ENCODE data around the gene SAMD9. TPM values are rescaled to one million over a fixed set of nuclear protein-coding genes. Genes with fewer than 3 reads are reported as not detected.
A peak's percentile ranks its signal among the peaks of the same experiment; 100 is the strongest.

SAMD9 gene
- not detected in 2 replicates for total RNA-seq (ENCODE audit: low replicate concordance)

DNA sequence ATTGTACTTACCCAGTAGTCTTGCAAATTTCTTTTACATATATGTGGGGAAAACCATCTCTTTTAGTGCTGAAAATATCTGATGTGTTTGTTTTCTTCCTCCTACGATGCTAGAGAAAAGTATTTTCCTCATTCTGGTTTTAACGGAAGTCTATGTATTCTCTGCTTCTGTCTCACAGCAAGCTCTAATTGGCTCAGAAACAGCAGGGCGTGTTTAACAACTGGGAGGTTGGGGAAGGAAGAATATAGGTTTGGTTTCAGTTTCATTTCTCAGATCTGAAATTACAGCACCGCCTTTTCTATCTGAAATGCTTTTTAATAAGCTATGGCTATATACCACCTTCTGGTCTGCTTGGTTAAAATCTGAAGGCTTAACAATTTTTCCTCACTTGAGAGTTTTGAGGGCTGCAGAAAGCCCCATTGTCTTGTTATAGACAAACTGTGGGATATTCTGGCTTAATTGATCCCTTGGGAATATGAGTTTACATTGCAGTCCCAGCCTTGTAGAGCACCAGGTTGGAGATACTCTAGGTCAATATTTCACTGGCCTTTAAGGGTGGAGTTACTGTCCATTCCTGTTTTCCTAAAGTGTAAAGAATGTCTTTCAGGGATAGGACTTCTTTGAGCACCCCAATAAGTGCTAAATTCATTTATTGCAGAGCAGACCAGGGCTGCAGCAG, at the start of gene SAMD9:
Gene SAMD9 (minus strand): TSS at position 128 of the 679 bp plus-strand sequence. CDS start 11,882 bp downstream, outside the sequence.
- peaks cover 5% of the 10 kb centered on the region for H3K9me3 Mint-ChIP-seq
- no peaks in the 10 kb centered on the region for H3K36me3 Mint-ChIP-seq
- peaks cover 4% of the 10 kb centered on the region for H3K27me3 Mint-ChIP-seq (ENCODE audit: insufficient read depth, low read depth)
- no peak for DNase-seq (ENCODE audit: low spot score)
- Histone ChIP-seq H3K27ac (no peak within 1 kb of the TSS), H2AFZ (replicated peaks) (peak within 1 kb of the TSS; percentile 30), H3K9me3 (ENCODE audit: low read depth) (no peaks in the 10 kb centered on the region), H3F3A (ENCODE audit: low read depth) (no peaks in the 10 kb centered on the region), H4K20me1 (ENCODE audit: low read depth) (no peaks in the 10 kb centered on the region), H3K4me2 (no peak within 1 kb of the TSS), H3K9ac (no peak within 1 kb of the TSS), H3K79me2 (ENCODE audit: low read depth) (no peaks in the 10 kb centered on the region), H3K27me3 (no peaks in the 10 kb centered on the region), H3K36me3 (no peaks in the 10 kb centered on the region), H3K4me1 (no peaks in the 10 kb centered on the region), H3K4me3 (no peak within 1 kb of the TSS)
- no peak for TF ChIP-seq EZH2 (IDR thresholded peaks at IDR 0.05)
- no peak for TF ChIP-seq EZH2phosphoT487 (IDR thresholded peaks at IDR 0.05)
- TF ChIP-seq, protein P1, sequence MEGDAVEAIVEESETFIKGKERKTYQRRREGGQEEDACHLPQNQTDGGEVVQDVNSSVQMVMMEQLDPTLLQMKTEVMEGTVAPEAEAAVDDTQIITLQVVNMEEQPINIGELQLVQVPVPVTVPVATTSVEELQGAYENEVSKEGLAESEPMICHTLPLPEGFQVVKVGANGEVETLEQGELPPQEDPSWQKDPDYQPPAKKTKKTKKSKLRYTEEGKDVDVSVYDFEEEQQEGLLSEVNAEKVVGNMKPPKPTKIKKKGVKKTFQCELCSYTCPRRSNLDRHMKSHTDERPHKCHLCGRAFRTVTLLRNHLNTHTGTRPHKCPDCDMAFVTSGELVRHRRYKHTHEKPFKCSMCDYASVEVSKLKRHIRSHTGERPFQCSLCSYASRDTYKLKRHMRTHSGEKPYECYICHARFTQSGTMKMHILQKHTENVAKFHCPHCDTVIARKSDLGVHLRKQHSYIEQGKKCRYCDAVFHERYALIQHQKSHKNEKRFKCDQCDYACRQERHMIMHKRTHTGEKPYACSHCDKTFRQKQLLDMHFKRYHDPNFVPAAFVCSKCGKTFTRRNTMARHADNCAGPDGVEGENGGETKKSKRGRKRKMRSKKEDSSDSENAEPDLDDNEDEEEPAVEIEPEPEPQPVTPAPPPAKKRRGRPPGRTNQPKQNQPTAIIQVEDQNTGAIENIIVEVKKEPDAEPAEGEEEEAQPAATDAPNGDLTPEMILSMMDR (IDR thresholded peaks at IDR 0.05): no peak
- no peak within 1 kb of the TSS for H3K27ac Mint-ChIP-seq
- H3K4me3 Mint-ChIP-seq: no peak within 1 kb of the TSS
- H3K4me1 Mint-ChIP-seq: peaks cover 3% of the 10 kb centered on the region

DNA sequence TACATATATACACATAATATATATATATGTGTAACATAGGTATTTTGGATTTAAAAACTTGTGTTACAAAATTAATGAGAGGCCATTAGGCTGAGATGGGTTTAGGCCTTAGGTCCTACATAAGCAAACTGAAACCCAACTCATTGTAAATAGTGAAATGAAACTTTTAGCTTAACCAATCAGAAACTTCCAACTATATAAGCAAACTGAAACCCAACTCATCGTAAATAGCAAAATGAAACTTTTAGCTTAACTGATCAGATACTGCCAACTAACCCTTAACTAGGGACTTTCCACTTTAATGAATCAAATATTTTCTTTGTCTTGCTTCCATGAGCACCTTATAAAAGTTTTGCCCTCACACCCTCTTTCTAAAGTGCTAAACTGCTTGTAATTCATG, 47.7 kb upstream of the SAMD9 start:
- Mint-ChIP-seq H3K4me1 (no peaks in the 10 kb centered on the region), H3K4me3 (no peak overlapping the region), H3K27me3 (ENCODE audit: insufficient read depth, low read depth) (no peaks in the 10 kb centered on the region), H3K36me3 (no peaks in the 10 kb centered on the region), H3K27ac (no peak overlapping the region), H3K9me3 (no peaks in the 10 kb centered on the region)
- H3K9me3 ChIP-seq (ENCODE audit: low read depth): no peaks in the 10 kb centered on the region
- H3K79me2 ChIP-seq (ENCODE audit: low read depth): no peaks in the 10 kb centered on the region
- H3K27ac ChIP-seq: no peak overlapping the region
- no peak overlapping the region for H2AFZ ChIP-seq (replicated peaks)
- no peaks in the 10 kb centered on the region for H4K20me1 ChIP-seq (ENCODE audit: low read depth)
- H3K27me3 ChIP-seq: peaks cover 4% of the 10 kb centered on the region
- H3F3A ChIP-seq (ENCODE audit: low read depth): no peaks in the 10 kb centered on the region
- no peaks in the 10 kb centered on the region for H3K4me1 ChIP-seq
- H3K9ac ChIP-seq: no peak overlapping the region
- TF ChIP-seq EZH2phosphoT487 (IDR thresholded peaks at IDR 0.05) (no peak), EZH2 (IDR thresholded peaks at IDR 0.05) (no peak)
- TF ChIP-seq, protein P1 (IDR thresholded peaks at IDR 0.05): no peak
- H3K36me3 ChIP-seq: no peaks in the 10 kb centered on the region
- no peak overlapping the region for H3K4me3 ChIP-seq
- H3K4me2 ChIP-seq: no peak overlapping the region
- no peak for DNase-seq (ENCODE audit: low spot score)

DNA sequence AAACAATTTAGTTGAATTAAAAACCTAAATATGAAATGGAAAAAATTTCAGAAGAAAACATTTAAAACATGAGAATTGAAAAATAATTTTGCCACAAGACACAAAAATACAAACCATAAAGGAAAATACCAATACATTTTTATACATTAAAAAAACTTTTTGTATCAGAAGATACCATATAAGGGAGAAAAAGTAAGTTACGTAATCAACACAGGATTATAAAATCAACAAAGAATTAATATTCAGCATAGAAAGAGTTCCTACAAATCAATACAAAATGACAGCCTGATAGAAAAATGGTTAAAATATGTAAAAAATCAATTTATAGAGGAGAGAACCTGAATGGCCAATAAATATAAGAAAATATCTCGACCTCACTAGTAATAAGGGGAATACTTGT, 47.0 kb upstream of the SAMD9 start:
- no peak overlapping the region for H3K27ac ChIP-seq
- H3K4me3 Mint-ChIP-seq: no peak overlapping the region
- H3K4me3 ChIP-seq: no peak overlapping the region
- H3K4me1 ChIP-seq: no peaks in the 10 kb centered on the region
- no peak for TF ChIP-seq EZH2phosphoT487 (IDR thresholded peaks at IDR 0.05)
- TF ChIP-seq, protein P1 (IDR thresholded peaks at IDR 0.05): no peak
- no peaks in the 10 kb centered on the region for H3K27me3 Mint-ChIP-seq (ENCODE audit: insufficient read depth, low read depth)
- no peaks in the 10 kb centered on the region for H3K9me3 Mint-ChIP-seq
- H3K79me2 ChIP-seq (ENCODE audit: low read depth): no peaks in the 10 kb centered on the region
- H3F3A ChIP-seq (ENCODE audit: low read depth): no peaks in the 10 kb centered on the region
- no peak overlapping the region for H3K4me2 ChIP-seq
- no peaks in the 10 kb centered on the region for H3K4me1 Mint-ChIP-seq
- no peak for DNase-seq (ENCODE audit: low spot score)
- no peaks in the 10 kb centered on the region for H3K36me3 Mint-ChIP-seq
- no peaks in the 10 kb centered on the region for H3K36me3 ChIP-seq
- H3K27ac Mint-ChIP-seq: no peak overlapping the region
- H3K27me3 ChIP-seq: peaks cover 4% of the 10 kb centered on the region
- no peak overlapping the region for H2AFZ ChIP-seq (replicated peaks)
- no peaks in the 10 kb centered on the region for H3K9me3 ChIP-seq (ENCODE audit: low read depth)
- no peak overlapping the region for H3K9ac ChIP-seq
- no peaks in the 10 kb centered on the region for H4K20me1 ChIP-seq (ENCODE audit: low read depth)
